HL-60 (cell line): Measurements from ENCODE around the gene SAPCD2.
A peak's percentile ranks its signal among the peaks of the same experiment; 100 is the strongest.

Source experiments
- DNase-seq, 2 experiments: peaks; one replicate each; pipeline ENCODE4 v3.0.0-alpha.2; 2010 to 2020; ENCODE audit warnings: low read depth in 1 of 2, low spot score in 1 of 2
- H3K27ac ChIP-seq: fragments of 250-450 bp; sonication (Bioruptor Pico); replicated peaks from 2 replicates; pipeline ENCODE4 v1.5.1; 2020; ENCODE audit warnings: mild to moderate bottlenecking, moderate library complexity
- H3K27me3 ChIP-seq: fragments of 250-450 bp; sonication (Bioruptor Pico); 2 replicates; pipeline ENCODE4 v1.5.1; 2021; ENCODE audit warnings: mild to moderate bottlenecking, moderate library complexity; ENCODE audit not compliant: insufficient read depth, poor library complexity, severe bottlenecking
- H3K4me3 ChIP-seq: replicated peaks from 2 replicates; pipeline ENCODE4 v1.5.1; 2011; ENCODE audit warnings: mild to moderate bottlenecking, control low read depth, low read length; ENCODE audit not compliant: insufficient read depth
- GABPA ChIP-seq: IDR thresholded peaks from 2 replicates; pipeline ENCODE4 v1.6.1; 2012; ENCODE audit warnings: low read depth
- POLR2AphosphoS5 ChIP-seq: IDR thresholded peaks from 2 replicates; pipeline ENCODE4 v1.6.1; 2012; ENCODE audit warnings: low read depth
- SPI1 ChIP-seq: IDR thresholded peaks from 2 replicates; pipeline ENCODE4 v1.6.1; 2012; ENCODE audit warnings: low read depth, mild to moderate bottlenecking, borderline replicate concordance
- TF ChIP-seq, protein P1 (sequence below): IDR thresholded peaks from 2 replicates; pipeline ENCODE4 v1.6.1; 2012; ENCODE audit warnings: low read depth; ENCODE audit not compliant: insufficient replicate concordance
- TF ChIP-seq, protein P2 (sequence below): IDR thresholded peaks from one replicate; pipeline ENCODE4 v1.5.1; 2011; ENCODE audit warnings: low read length, control low read depth, inconsistent platforms; ENCODE audit not compliant: insufficient read depth

Gene SAPCD2

DNA sequence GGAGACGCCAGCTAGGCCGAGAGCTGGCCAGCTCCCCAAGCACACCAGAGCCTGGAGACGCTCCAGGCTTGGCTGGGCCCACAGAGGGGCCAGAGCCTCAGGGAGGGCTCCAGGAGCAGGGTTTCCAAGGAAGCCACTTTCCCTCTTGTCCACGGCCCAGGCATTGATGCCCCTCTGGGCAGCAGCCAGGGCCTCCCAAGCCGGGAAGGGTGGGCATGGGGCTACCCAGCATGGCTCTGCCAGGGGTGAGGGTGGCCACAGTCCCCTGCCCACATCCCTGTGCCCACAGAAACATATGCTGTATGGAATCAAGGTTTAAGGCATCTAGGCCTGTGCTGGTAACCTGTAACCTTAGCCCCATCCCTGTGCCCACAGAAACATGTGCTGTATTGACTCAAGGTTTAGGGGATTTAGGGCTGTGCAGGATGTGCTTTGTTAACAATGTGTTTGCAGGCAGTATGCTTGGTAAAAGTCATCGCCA, 45.7 kb upstream of the SAPCD2 start:
- no peak overlapping the region for H3K27ac ChIP-seq
- no peak overlapping the region for H3K4me3 ChIP-seq
- no peak for TF ChIP-seq GABPA
- TF ChIP-seq POLR2AphosphoS5 = no peak
- TF ChIP-seq SPI1 = no peak
- TF ChIP-seq, protein P1, sequence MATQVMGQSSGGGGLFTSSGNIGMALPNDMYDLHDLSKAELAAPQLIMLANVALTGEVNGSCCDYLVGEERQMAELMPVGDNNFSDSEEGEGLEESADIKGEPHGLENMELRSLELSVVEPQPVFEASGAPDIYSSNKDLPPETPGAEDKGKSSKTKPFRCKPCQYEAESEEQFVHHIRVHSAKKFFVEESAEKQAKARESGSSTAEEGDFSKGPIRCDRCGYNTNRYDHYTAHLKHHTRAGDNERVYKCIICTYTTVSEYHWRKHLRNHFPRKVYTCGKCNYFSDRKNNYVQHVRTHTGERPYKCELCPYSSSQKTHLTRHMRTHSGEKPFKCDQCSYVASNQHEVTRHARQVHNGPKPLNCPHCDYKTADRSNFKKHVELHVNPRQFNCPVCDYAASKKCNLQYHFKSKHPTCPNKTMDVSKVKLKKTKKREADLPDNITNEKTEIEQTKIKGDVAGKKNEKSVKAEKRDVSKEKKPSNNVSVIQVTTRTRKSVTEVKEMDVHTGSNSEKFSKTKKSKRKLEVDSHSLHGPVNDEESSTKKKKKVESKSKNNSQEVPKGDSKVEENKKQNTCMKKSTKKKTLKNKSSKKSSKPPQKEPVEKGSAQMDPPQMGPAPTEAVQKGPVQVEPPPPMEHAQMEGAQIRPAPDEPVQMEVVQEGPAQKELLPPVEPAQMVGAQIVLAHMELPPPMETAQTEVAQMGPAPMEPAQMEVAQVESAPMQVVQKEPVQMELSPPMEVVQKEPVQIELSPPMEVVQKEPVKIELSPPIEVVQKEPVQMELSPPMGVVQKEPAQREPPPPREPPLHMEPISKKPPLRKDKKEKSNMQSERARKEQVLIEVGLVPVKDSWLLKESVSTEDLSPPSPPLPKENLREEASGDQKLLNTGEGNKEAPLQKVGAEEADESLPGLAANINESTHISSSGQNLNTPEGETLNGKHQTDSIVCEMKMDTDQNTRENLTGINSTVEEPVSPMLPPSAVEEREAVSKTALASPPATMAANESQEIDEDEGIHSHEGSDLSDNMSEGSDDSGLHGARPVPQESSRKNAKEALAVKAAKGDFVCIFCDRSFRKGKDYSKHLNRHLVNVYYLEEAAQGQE = no peak
- TF ChIP-seq, protein P2, sequence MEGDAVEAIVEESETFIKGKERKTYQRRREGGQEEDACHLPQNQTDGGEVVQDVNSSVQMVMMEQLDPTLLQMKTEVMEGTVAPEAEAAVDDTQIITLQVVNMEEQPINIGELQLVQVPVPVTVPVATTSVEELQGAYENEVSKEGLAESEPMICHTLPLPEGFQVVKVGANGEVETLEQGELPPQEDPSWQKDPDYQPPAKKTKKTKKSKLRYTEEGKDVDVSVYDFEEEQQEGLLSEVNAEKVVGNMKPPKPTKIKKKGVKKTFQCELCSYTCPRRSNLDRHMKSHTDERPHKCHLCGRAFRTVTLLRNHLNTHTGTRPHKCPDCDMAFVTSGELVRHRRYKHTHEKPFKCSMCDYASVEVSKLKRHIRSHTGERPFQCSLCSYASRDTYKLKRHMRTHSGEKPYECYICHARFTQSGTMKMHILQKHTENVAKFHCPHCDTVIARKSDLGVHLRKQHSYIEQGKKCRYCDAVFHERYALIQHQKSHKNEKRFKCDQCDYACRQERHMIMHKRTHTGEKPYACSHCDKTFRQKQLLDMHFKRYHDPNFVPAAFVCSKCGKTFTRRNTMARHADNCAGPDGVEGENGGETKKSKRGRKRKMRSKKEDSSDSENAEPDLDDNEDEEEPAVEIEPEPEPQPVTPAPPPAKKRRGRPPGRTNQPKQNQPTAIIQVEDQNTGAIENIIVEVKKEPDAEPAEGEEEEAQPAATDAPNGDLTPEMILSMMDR = no peak
- H3K27me3 ChIP-seq = no peaks in the 10 kb centered on the region
- no peak for DNase-seq

DNA sequence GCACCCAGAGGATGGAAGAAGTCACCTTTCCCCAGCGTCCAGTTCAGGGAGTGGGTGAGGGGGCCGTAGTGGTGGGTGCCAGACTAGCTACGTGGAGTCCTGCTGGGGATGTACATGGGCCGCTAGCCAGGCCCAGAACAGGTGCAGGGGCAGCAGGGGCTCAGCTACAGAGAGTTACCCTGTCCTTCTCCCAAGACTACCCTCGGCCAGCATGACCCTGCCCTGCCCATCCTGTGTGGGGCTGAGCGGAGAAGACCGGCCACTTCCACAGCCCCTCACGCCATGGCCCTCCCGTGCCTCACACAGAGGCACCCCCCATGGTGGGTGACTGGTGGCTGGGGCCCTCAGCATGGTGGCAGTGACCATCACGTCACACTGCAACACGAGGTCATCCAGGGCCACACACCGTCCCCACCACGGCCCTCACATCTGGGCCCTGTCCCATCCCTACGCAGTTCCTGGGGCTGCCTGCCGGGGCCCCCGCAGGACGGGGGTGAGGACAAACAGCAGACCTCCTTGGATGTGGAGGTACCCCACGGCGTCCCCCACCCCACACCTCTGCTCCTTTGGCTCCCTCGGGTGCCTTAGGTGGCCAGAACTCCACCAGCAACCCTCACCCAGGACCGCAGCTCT, 45.2 kb upstream of the SAPCD2 start:
- DNase-seq = no peak
- no peak overlapping the region for H3K27ac ChIP-seq
- TF ChIP-seq GABPA (no peak), SPI1 (no peak), POLR2AphosphoS5 (no peak)
- TF ChIP-seq, protein P1 = no peak
- TF ChIP-seq, protein P2 = no peak
- no peaks in the 10 kb centered on the region for H3K27me3 ChIP-seq
- H3K4me3 ChIP-seq = no peak overlapping the region

DNA sequence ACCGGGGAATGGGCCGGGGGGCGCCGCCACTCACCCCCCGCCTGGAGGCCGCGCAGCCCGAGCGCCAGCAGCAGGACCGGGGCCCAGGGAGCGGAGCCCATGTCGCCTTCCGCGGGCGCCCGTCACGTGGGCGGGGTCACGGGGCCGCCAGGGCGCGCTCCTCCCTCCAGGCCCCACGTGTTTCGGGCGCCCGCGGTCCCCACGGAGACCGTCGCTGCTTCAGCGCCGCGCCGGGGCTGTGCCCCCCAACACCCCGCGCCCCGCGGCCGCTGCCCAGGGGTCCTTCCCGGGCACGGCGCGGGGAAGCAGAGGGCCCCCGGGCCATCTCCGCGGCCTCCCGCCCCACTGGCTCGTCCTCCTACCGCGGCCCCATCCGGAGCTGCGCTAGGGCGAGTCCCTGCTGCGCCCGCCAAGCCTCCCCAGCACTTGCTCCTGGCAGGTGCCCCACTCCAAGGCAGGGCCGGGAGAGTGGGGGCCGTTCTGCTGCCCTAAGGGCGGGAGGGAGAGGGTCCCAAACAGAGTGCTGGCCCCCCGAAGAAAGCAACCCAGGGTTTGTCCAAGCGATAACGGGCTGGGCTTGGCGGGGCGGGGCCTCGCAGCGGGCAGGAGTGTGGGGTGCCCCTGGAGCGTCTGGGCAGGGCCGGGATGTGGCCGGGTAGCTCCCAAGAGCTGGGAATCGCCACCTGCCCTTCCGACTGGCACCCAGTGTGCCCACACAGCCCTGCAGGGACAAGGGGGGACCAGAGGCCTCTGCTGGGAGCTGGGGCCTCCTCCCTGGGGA, 44.4 kb upstream of the SAPCD2 start, which contains the start of gene DPP7:
Gene DPP7 (minus strand): TSS at position 121 of the 781 bp plus-strand sequence. CDS start 20 bp downstream, at position 101.
- peak; percentile 48; the same call in 1 of the 2 replicates for TF ChIP-seq POLR2AphosphoS5
- no peak for TF ChIP-seq GABPA
- peak; percentile 68 to 82 for DNase-seq

DNA sequence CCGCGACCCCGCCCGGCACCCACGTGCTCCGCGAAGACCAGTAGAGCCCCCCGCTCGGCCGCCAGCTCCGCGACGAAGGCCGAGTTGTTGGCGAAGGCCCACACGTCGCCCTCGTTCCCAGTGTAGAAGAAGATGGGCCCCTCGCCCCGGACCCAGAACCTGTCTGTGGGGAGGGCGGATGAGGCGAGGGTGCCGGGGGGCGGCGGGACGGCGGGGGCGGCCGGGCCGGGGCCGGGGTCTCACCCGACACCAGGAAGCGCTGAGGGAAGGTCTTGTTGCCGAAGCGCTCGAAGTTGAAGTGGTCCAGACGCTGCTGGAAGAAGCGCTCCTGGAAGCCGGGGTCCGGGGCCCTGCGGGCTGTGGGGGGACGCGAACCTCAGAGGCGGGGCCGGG, 43.9 kb upstream of the SAPCD2 start:
- no peak for DNase-seq
- Histone ChIP-seq H3K27me3 (no peaks in the 10 kb centered on the region), H3K4me3 (peak overlapping the region; percentile 55), H3K27ac (peak overlapping the region; percentile 58)
- TF ChIP-seq, protein P2 = no peak
- TF ChIP-seq SPI1 = no peak
- TF ChIP-seq, protein P1 = no peak
- no peak for TF ChIP-seq GABPA
- no peak for TF ChIP-seq POLR2AphosphoS5

More for the DNA sequence above, 44.4 kb upstream of the SAPCD2 start, which contains the start of gene DPP7:
- H3K4me3 ChIP-seq = peak within 1 kb of the TSS; percentile 55
- H3K27me3 ChIP-seq = no peaks in the 10 kb centered on the region
- H3K27ac ChIP-seq = peak within 1 kb of the TSS; percentile 58
